GM12801 (cell line): ENCODE results near the gene SNTN.

ENCODE experiments used
- CTCF ChIP-seq: IDR thresholded peaks from one replicate; pipeline ENCODE4 v1.5.1; 2011; ENCODE audit warnings: control low read depth; ENCODE audit not compliant: insufficient read length; ENCODE audit errors: extremely low read depth

Gene SNTN

GRCh38 chr3:63674586-63674985 lies 22.1 kb downstream of the SNTN start:
- no peak for TF ChIP-seq CTCF

- TF ChIP-seq CTCF = no peak
Measured at GRCh38 chr3:63679186-63679585, 26.7 kb downstream of the SNTN start.

- no peak for TF ChIP-seq CTCF
Measured at GRCh38 chr3:63684081-63684480, 31.6 kb downstream of the SNTN start.

GRCh38 chr3:63685340-63685739 lies 32.9 kb downstream of the SNTN start:
- TF ChIP-seq CTCF = no peak

- TF ChIP-seq CTCF = no peak
Measured at GRCh38 chr3:63687278-63688225, 35.1 kb downstream of the SNTN start.

- TF ChIP-seq CTCF = no peak
Measured at GRCh38 chr3:63689285-63689684, 36.8 kb downstream of the SNTN start.

GRCh38 chr3:63693351-63693750 lies 40.9 kb downstream of the SNTN start:
- TF ChIP-seq CTCF = no peak
